ENCODE measurements around the gene RBL2. TPM values are rescaled to one million over a fixed set of nuclear protein-coding genes. Genes with fewer than 3 reads are reported as not detected.
"Not testable (repeated sequence)": the region's sequence is repeated elsewhere in the genome, so short reads cannot be mapped to it uniquely, and the experiment has no call there.

Gene RBL2
- total and polyA plus RNA-seq, 8 donors = 27.6 to 60.6 (median 40.3) TPM

DNA sequence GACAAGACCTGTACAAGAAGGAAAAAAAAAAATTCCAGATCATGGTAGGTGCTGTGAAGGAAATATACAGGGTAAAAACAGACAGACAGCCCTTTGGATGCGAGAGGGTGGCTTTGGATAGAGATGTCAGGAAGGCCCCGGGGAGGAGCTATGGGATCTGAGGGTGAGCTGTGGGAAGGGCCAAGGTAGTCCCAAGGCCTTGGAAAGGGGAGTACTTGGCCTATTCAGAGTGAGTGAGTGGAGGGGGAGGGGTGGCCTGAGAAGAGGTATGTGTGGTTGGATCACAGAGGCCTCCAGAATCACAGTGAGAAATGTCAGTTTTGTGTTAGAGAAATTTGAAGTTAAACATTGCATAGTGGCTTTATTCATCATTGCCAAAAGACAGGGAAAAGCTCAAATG is 99.9 kb downstream of the RBL2 start:
- intact Hi-C loops (cut with DNase I) = no loop called here
- Histone ChIP-seq H3K9me3 (no peaks in the 10 kb centered on the region), H3K27me3 (no peaks in the 10 kb centered on the region), H3K4me1 (no peaks in the 10 kb centered on the region), H3K4me3 (no peak overlapping the region), H3K36me3 (no peaks in the 10 kb centered on the region), H3K27ac (no peak overlapping the region)
- 85 to 89% methylated on average over 2 of the region's 2 CpGs for WGBS, 2 donors
- no peak for FAIRE-seq
- no peak for DNase-seq
- ATAC-seq = no peak
- TF ChIP-seq, protein P1, sequence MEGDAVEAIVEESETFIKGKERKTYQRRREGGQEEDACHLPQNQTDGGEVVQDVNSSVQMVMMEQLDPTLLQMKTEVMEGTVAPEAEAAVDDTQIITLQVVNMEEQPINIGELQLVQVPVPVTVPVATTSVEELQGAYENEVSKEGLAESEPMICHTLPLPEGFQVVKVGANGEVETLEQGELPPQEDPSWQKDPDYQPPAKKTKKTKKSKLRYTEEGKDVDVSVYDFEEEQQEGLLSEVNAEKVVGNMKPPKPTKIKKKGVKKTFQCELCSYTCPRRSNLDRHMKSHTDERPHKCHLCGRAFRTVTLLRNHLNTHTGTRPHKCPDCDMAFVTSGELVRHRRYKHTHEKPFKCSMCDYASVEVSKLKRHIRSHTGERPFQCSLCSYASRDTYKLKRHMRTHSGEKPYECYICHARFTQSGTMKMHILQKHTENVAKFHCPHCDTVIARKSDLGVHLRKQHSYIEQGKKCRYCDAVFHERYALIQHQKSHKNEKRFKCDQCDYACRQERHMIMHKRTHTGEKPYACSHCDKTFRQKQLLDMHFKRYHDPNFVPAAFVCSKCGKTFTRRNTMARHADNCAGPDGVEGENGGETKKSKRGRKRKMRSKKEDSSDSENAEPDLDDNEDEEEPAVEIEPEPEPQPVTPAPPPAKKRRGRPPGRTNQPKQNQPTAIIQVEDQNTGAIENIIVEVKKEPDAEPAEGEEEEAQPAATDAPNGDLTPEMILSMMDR (IDR thresholded peaks at IDR 0.05) = no peak

DNA sequence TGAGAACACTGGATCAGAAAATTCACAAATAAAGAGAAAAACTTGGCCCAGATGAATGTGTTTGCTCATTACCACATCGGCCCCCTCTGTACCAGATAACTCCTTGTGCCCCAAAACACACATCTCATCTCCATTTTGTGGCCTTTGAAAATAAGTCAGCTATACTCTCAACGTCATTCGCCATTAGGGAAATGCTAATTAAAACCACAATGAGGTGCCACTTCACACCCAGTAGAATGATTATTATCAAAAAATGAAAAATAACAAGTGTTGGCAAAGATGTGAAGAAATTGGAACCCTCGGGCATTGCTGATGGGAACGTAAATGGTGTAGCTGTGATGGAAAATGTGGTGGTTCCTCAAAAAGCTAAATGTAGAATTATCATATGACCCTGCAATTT is 103.4 kb downstream of the RBL2 start:
- no peak overlapping the region for H3K4me3 ChIP-seq
- no peak for DNase-seq
- 82 to 83% methylated on average over 5 of the region's 5 CpGs for WGBS, 2 donors
- H3K27ac ChIP-seq = no peak overlapping the region
- no peaks in the 10 kb centered on the region for H3K27me3 ChIP-seq
- no peaks in the 10 kb centered on the region for H3K4me1 ChIP-seq
- FAIRE-seq = no peak
- ATAC-seq = no peak
- no peaks in the 10 kb centered on the region for H3K36me3 ChIP-seq
- no peaks in the 10 kb centered on the region for H3K9me3 ChIP-seq
- intact Hi-C loops (cut with DNase I) = no loop called here
- TF ChIP-seq, protein P1 (IDR thresholded peaks at IDR 0.05) = no peak

DNA sequence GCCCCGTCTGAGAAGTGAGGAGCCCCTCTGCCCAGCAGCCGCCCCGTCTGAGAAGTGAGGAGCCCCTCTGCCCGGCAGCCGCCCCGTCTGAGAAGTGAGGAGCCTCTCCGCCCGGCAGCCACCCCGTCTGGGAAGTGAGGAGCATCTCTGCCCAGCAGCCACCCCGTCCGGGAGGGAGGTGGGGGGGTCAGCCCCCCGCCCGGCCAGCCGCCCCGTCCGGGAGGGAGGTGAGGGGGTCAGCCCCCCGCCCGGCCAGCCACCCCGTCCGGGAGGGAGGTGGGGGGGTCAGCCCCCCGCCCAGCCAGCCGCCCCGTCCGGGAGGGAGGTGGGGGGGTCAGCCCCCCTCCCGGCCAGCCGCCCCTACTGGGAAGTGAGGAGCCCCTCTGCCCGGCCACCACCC is 105.1 kb downstream of the RBL2 start:
- H3K4me1 ChIP-seq; H3K36me3 ChIP-seq; DNase-seq; ATAC-seq; H3K4me3 ChIP-seq; H3K27ac ChIP-seq; intact Hi-C loops (cut with DNase I); H3K9me3 ChIP-seq; FAIRE-seq; H3K27me3 ChIP-seq: not testable (repeated sequence)
- 86 to 96% methylated on average over 7 to 26 of the region's 27 CpGs for WGBS, 2 donors

DNA sequence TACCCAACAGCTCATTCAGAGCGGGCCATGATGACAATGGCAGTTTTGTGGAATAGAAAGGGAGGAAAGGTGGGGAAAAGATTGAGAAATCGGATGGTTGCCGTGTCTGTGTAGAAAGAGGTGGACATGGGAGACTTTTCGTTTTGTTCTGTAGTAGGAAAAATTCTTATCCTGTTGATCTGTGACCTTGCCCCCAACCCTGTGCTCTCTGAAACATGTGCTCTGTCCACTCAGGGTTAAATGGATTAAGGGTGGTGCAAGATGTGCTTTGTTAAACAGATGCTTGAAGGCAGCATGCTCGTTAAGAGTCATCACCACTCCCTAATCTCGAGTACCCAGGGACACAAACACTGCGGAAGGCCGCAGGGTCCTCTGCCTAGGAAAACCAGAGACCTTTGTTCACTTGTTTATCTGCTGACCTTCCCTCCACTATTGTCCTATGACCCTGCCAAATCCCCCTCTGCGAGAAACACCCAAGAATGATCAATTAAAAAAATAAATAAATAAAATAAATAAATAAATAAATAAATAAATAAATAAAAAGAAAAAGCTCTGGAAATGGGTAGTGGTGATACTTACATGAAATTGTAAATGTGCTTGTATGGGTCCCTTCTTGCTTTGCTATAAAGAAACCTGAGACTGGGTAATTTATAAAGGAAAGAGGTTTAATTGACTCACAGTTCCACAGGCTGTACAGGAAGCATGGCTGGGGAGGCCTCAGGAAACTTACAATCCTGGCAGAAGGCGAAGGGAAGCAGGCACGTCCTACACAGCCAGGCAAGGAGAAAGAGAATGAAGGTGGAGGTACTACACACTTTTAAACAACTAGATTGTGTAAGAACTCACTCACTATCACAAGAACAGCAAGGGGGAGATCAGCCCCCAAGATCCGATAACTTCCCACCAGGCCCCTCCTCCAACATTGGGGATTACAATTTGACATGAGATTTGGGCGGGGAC is 105.8 kb downstream of the RBL2 start:
- FAIRE-seq; intact Hi-C loops (cut with DNase I): not testable (repeated sequence)

More for the DNA sequence above, 105.8 kb downstream of the RBL2 start:
- ATAC-seq, H3K4me3 ChIP-seq, H3K4me1 ChIP-seq, DNase-seq, H3K36me3 ChIP-seq, H3K27me3 ChIP-seq, H3K27ac ChIP-seq, H3K9me3 ChIP-seq: not testable (repeated sequence)
- 73 to 78% methylated on average over 13 of the region's 13 CpGs for WGBS, 2 donors

Other genes starting within 250 kb of the RBL2 start
- 10 to 100 TPM; 10.1 to 18.6 (median 13.2) TPM for gene AKTIP, start 68.7 kb downstream of the RBL2 start, total RNA-seq
- gene AKTIP, start 68.7 kb downstream of the RBL2 start, polyA plus RNA-seq = 10 to 100 TPM in 1 of 2 donors, 1 to 10 TPM in 1; 8.7 to 18.6 TPM